ENCODE data around the gene AIF1.

Gene AIF1

DNA sequence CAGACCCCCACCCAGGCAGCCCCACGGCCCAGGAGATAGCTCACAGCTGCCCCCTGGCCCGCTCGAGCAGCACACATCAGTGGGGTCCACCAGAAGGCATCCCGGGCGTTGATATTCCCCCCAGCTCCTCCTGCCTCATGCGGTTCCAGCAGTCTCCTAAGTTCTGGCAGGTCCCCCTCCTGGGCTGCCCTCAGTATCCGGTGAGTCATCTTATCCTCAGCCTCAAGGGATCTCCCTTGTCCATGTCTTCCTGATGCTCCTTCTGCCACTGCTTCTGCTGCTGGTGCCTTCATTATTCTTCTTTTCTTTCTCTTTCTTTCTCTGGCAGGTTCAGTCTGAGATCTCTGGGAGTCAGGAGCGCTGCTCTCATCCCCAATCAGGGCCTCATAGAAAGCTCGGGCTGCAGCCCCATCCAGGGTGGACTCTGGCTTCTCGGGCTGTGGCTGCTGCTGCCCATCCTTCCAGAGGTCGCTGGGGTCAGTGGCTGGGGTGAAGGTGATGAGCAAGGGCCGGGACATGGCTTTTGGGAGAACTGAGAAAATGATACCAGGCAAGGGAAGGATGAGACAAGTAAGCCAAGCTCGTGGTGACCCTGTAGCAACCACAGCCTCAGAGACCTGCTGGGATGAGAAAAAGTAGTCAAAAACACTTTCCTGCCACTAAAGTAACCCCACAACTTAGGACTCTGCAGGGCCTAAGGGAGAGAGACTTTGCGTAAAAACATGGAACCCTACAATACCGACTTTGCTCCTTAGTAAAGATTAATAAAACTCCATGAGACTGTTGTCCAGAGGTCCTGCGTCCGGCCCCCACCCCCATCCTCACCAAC lies 49.1 kb downstream of the AIF1 start:
- no peak for DNase-seq (ENCODE audit: low read depth)

DNA sequence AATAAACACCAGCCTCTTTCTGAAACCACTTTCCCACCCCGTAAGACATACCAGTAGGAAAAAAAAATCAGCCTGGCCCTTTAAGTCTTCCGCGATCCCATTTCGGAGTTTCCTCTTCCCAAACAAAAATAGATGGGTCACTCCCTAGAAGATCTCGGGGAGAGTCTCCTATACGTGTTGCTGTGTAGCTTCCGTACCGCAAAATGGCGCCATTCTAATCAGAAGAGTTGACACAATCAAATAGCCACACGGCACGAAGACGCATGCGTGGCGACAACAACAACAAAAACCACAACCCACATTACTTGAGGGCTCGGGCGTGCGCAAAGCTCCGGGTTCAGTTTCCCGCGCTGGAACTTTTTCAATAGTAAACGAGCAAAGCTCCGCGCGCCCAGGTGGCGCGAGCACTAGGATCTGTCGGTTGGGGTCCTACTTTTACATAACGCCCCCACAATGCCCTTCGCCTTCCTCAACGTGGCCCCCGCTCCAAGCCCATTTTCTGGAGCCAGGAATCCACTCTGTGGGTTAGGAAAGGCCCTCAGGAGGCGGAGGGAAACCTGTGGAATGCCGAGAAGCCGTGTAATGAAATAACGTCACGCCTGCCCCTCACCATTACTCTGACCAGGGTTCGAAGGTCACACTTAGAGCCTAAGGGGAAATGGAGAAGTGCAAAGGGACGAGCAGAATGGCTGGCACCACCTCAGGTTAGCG lies 49.9 kb downstream of the AIF1 start, which contains the start of gene GPANK1:
Gene GPANK1 (minus strand): TSS at position 208 of the 711 bp plus-strand sequence. CDS start 519 bp downstream, outside the sequence.
- DNase-seq (ENCODE audit: low read depth): peak; percentile 85

DNA sequence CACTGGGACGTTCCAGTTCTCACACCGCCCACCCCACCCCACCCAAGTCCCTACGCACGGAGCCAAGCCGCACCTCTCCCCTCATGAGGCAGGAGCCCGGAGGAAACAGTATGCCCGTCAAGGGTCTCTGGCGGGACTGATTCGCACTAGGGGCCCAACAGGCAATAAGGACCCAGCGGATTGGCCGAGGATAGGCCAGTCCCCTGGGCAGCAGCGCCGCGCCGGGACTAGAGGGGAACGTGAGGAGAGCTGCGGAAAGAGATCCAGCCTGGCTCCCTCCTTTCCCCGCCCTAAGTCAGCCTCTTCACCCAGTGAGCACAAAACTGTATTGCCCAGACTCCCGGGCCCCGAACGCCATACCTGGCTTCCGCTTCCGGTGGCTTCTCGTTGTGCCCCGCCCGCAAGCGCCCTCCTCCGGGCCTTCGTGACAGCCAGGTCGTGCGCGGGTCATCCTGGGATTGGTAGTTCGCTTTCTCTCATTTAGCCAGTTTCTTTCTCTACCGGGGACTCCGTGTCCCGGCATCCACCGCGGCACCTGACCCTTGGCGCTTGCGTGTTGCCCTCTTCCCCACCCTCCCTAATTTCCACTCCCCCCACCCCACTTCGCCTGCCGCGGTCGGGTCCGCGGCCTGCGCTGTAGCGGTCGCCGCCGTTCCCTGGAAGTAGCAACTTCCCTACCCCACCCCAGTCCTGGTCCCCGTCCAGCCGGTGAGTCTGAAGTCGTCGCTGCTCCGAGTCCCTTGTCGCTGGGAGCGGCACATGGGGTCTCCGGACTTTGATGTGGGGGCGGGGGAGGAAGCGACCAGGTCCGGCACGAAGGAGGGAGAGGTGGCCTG lies 50.7 kb downstream of the AIF1 start, which contains the start of gene CSNK2B:
Gene CSNK2B (plus strand): TSS at position 580 of the 836 bp plus-strand sequence. CDS start 752 bp downstream, outside the sequence.
- DNase-seq (ENCODE audit: low read depth): peak; percentile 98

- DNase-seq (ENCODE audit: low read depth): no peak
These were observed 51.4 kb downstream of the AIF1 start for GRCh38 chr6:31666337-31666965.
